ENCODE measurements around the gene CORO2B.

Gene CORO2B

GRCh38 chr15:68699124-68699880 lies 120.5 kb downstream of the CORO2B start:
- no peak for DNase-seq (ENCODE audit: low read depth)
- no peak for TF ChIP-seq CTCF (IDR thresholded peaks at IDR 0.05; ENCODE audit: control insufficient read depth, insufficient read depth, low read depth, low read length, missing control alignments)
- no peak overlapping the region for H3K4me3 ChIP-seq (ENCODE audit: control insufficient read depth, low read depth, low read length)

- no peak for DNase-seq (ENCODE audit: low read depth)
- TF ChIP-seq CTCF (IDR thresholded peaks at IDR 0.05; ENCODE audit: control insufficient read depth, insufficient read depth, low read depth, low read length, missing control alignments): no peak
- H3K4me3 ChIP-seq (ENCODE audit: control insufficient read depth, low read depth, low read length): no peak overlapping the region
These were observed 121.2 kb downstream of the CORO2B start for GRCh38 chr15:68699881-68700454.

GRCh38 chr15:68700455-68701123 lies 121.8 kb downstream of the CORO2B start:
- TF ChIP-seq CTCF (IDR thresholded peaks at IDR 0.05; ENCODE audit: control insufficient read depth, insufficient read depth, low read depth, low read length, missing control alignments): no peak
- DNase-seq (ENCODE audit: low read depth): peak; percentile 21
- H3K4me3 ChIP-seq (ENCODE audit: control insufficient read depth, low read depth, low read length): no peak overlapping the region

- H3K4me3 ChIP-seq (ENCODE audit: control insufficient read depth, low read depth, low read length): no peak overlapping the region
- no peak for TF ChIP-seq CTCF (IDR thresholded peaks at IDR 0.05; ENCODE audit: control insufficient read depth, insufficient read depth, low read depth, low read length, missing control alignments)
- DNase-seq (ENCODE audit: low read depth): no peak
These were observed 123.1 kb downstream of the CORO2B start for GRCh38 chr15:68701886-68702285.

GRCh38 chr15:68704496-68705021 lies 125.8 kb downstream of the CORO2B start:
- H3K4me3 ChIP-seq (ENCODE audit: control insufficient read depth, low read depth, low read length): no peak overlapping the region
- no peak for TF ChIP-seq CTCF (IDR thresholded peaks at IDR 0.05; ENCODE audit: control insufficient read depth, insufficient read depth, low read depth, low read length, missing control alignments)
- no peak for DNase-seq (ENCODE audit: low read depth)

- no peak for DNase-seq (ENCODE audit: low read depth)
- no peak for TF ChIP-seq CTCF (IDR thresholded peaks at IDR 0.05; ENCODE audit: control insufficient read depth, insufficient read depth, low read depth, low read length, missing control alignments)
These were observed 127.5 kb downstream of the CORO2B start for GRCh38 chr15:68706256-68706655.

More at GRCh38 chr15:68706256-68706655, 127.5 kb downstream of the CORO2B start:
- H3K4me3 ChIP-seq (ENCODE audit: control insufficient read depth, low read depth, low read length): no peak overlapping the region

Measured in AG09309 (cell line).